ENCODE measurements around the gene GLIS2.

GRCh38 chr16:4332623-4333307 is 16.9 kb downstream of the GLIS2 start:
- no peak for TF ChIP-seq CTCF (conservative IDR thresholded peaks at IDR 0.05; ENCODE audit: low read length)
- no peak for TF ChIP-seq EZH2phosphoT487 (IDR thresholded peaks at IDR 0.05; ENCODE audit: borderline replicate concordance)

Measured in Loucy (cell line).